Stomach (tissue), 4 donors: Measurements from ENCODE around the gene TRABD2B.

Experiments
- POLR2A ChIP-seq, 4 donors: fragments of 450-650 bp; IDR thresholded peaks; one replicate each; pipeline ENCODE4 v1.6.1; 2016; ENCODE audit warnings: antibody characterized with exemption in 4 of 4, control low read depth in 2 of 4, mild to moderate bottlenecking in 1 of 4, moderate library complexity in 1 of 4
- POLR2AphosphoS5 ChIP-seq, 3 donors: sonication (generic); formaldehyde crosslinking; IDR thresholded peaks; one replicate each; pipeline ENCODE4 v1.6.1; 2016; ENCODE audit warnings: antibody characterized with exemption in 3 of 3
- TF ChIP-seq, protein P1 (sequence below), 7 experiments: fragments of 450-650 bp in 4 of 7; fragments of 200-600 bp in 3 of 7; sonication (generic) in 3 of 7; IDR thresholded peaks; one replicate each; pipeline ENCODE4 v1.5.1; 2016 to 2019; ENCODE audit warnings: antibody characterized with exemption in 7 of 7, control low read depth in 2 of 7, mild to moderate bottlenecking in 1 of 7

DNA sequence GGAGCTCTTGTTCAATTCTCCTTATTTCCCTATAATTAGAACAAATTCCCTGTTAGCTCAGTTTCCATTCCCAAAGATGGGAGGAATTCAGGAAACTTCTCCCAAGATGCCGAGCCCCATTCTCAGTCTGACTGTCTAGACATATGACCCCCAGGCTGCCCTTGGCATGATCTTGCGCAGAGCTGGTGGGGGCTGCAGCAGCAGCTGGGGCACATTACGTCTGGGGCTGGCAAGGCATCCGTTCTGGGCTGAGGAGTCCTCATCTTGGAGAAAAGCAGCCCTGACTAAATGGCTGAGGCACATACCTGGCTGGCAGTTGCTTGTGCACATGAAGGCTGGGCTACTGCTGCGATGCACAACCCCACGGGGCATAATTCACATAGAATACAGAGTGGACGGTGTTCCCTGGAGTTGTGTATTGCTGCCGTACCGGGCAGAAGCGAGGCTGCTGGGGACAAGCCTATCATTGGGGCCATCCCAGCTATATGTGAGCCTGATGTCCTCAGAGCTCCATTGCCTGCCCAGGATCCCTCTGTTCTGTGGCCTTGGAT is 36.4 kb upstream of the TRABD2B start:
- TF ChIP-seq, protein P1, sequence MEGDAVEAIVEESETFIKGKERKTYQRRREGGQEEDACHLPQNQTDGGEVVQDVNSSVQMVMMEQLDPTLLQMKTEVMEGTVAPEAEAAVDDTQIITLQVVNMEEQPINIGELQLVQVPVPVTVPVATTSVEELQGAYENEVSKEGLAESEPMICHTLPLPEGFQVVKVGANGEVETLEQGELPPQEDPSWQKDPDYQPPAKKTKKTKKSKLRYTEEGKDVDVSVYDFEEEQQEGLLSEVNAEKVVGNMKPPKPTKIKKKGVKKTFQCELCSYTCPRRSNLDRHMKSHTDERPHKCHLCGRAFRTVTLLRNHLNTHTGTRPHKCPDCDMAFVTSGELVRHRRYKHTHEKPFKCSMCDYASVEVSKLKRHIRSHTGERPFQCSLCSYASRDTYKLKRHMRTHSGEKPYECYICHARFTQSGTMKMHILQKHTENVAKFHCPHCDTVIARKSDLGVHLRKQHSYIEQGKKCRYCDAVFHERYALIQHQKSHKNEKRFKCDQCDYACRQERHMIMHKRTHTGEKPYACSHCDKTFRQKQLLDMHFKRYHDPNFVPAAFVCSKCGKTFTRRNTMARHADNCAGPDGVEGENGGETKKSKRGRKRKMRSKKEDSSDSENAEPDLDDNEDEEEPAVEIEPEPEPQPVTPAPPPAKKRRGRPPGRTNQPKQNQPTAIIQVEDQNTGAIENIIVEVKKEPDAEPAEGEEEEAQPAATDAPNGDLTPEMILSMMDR (IDR thresholded peaks at IDR 0.05), result no peak
- TF ChIP-seq POLR2A (IDR thresholded peaks at IDR 0.05) (no peak), POLR2AphosphoS5 (IDR thresholded peaks at IDR 0.05) (no peak)
